Liver (tissue), 9 donors: ENCODE results near the gene RHEX. TPM values are rescaled to one million over a fixed set of nuclear protein-coding genes. Genes with fewer than 3 reads are reported as not detected.
A peak's percentile ranks its signal among the peaks of the same experiment; 100 is the strongest.

Experiments
- DNase-seq: peaks from one replicate; pipeline ENCODE4 v3.0.0-alpha.2; 2017; ENCODE audit warnings: low spot score
- H3K27ac ChIP-seq, 2 donors: one replicate each; pipeline ENCODE4 v1.7.0; 2013; ENCODE audit warnings: inconsistent platforms in 2 of 2, low read length in 2 of 2, control low read depth in 1 of 2, low read depth in 1 of 2, mild to moderate bottlenecking in 1 of 2
- H3K27me3 ChIP-seq, 4 donors: one replicate each; pipeline versions ENCODE4 v1.6.1 to v1.7.0; 2013; ENCODE audit warnings: low read length in 3 of 4, inconsistent platforms in 1 of 4, mild to moderate bottlenecking in 1 of 4, moderate library complexity in 1 of 4; ENCODE audit not compliant: control insufficient read depth in 4 of 4, insufficient read depth in 4 of 4
- H3K36me3 ChIP-seq, 4 donors: one replicate each; pipeline versions ENCODE4 v1.6.1 to v1.7.0; 2013; ENCODE audit warnings: low read length in 3 of 4, mild to moderate bottlenecking in 3 of 4, low read depth in 1 of 4, moderate library complexity in 1 of 4; ENCODE audit not compliant: control insufficient read depth in 4 of 4, insufficient read depth in 3 of 4
- H3K4me1 ChIP-seq, 4 donors: one replicate each; pipeline versions ENCODE4 v1.6.1 to v1.7.0; 2013; ENCODE audit warnings: low read length in 3 of 4, mild to moderate bottlenecking in 3 of 4, moderate library complexity in 1 of 4; ENCODE audit not compliant: control insufficient read depth in 4 of 4, insufficient read depth in 4 of 4
- H3K4me3 ChIP-seq, 3 donors: one replicate each; pipeline versions ENCODE4 v1.6.1 to v1.7.0; 2013; ENCODE audit warnings: low read length in 3 of 3, control low read depth in 1 of 3, low read depth in 1 of 3, mild to moderate bottlenecking in 1 of 3
- H3K9ac ChIP-seq, 2 donors: one replicate each; pipeline ENCODE4 v1.7.0; 2013; ENCODE audit warnings: low read length in 2 of 2, mild to moderate bottlenecking in 2 of 2, moderate library complexity in 2 of 2, control low read depth in 1 of 2, low read depth in 1 of 2
- H3K9me3 ChIP-seq, 4 donors: one replicate each; pipeline versions ENCODE4 v1.6.1 to v1.7.0; 2013; ENCODE audit warnings: low read length in 3 of 4; ENCODE audit not compliant: control insufficient read depth in 4 of 4
- EGR1 ChIP-seq, 2 donors: IDR thresholded peaks; 2 replicates each; pipeline ENCODE4 v1.6.1; 2016 to 2018; ENCODE audit warnings: antibody characterized with exemption in 2 of 2, low read depth in 2 of 2
- FOXA1 ChIP-seq: IDR thresholded peaks from 2 replicates; pipeline ENCODE4 v1.6.1; 2016; ENCODE audit warnings: antibody characterized with exemption
- FOXA2 ChIP-seq: IDR thresholded peaks from 2 replicates; pipeline ENCODE4 v1.6.1; 2016; ENCODE audit warnings: antibody characterized with exemption
- GABPA ChIP-seq, 2 donors: IDR thresholded peaks in 1 of 2; conservative IDR thresholded peaks in 1 of 2; 2 replicates each; pipeline ENCODE4 v1.6.1; 2016; ENCODE audit warnings: antibody characterized with exemption in 2 of 2, mild to moderate bottlenecking in 1 of 2, moderate library complexity in 1 of 2
- HNF4A ChIP-seq, 2 donors: conservative IDR thresholded peaks; 2 replicates each; pipeline ENCODE4 v1.6.1; 2016; ENCODE audit warnings: antibody characterized with exemption in 2 of 2, mild to moderate bottlenecking in 2 of 2
- HNF4G ChIP-seq: IDR thresholded peaks from 2 replicates; pipeline ENCODE4 v1.6.1; 2016; ENCODE audit warnings: antibody characterized with exemption
- JUND ChIP-seq, 2 donors: IDR thresholded peaks; 2 replicates each; pipeline ENCODE4 v1.6.1; 2016; ENCODE audit warnings: antibody characterized with exemption in 2 of 2
- NR2F2 ChIP-seq: IDR thresholded peaks from 2 replicates; pipeline ENCODE4 v1.6.1; 2016; ENCODE audit warnings: antibody characterized with exemption
- RAD21 ChIP-seq, 2 donors: IDR thresholded peaks; 2 replicates each; pipeline ENCODE4 v1.6.1; 2016; ENCODE audit warnings: antibody characterized with exemption in 2 of 2, mild to moderate bottlenecking in 2 of 2
- RXRA ChIP-seq, 2 donors: IDR thresholded peaks; 2 replicates each; pipeline ENCODE4 v1.6.1; 2017 to 2018; ENCODE audit warnings: antibody characterized with exemption in 2 of 2, mild to moderate bottlenecking in 1 of 2
- SP1 ChIP-seq: IDR thresholded peaks from 2 replicates; pipeline ENCODE4 v1.6.1; 2018; ENCODE audit warnings: antibody characterized with exemption, mild to moderate bottlenecking
- TAF1 ChIP-seq: conservative IDR thresholded peaks from 2 replicates; pipeline ENCODE4 v1.6.1; 2016; ENCODE audit warnings: antibody characterized with exemption, mild to moderate bottlenecking
- YY1 ChIP-seq: IDR thresholded peaks from 2 replicates; pipeline ENCODE4 v1.6.1; 2016; ENCODE audit warnings: antibody characterized with exemption, mild to moderate bottlenecking
- WGBS: extraction: QIAGEN DNeasy Blood & Tissue Kit; methylation state at CpG from one replicate; pipeline ENCODE4 v1.1.7; 2013; 5-methylcytosine and 5-hydroxymethylcytosine counted together
- polyA plus RNA-seq, 2 donors: library from polyadenylated mRNA; stranded (reverse) in 1 of 2; unstranded in 1 of 2; fragments of 200-250 nt in 1 of 2; fragments of >200 nt in 1 of 2; fragmentation: Nextera tagmentation in 1 of 2; extraction: Ambion mirVana in 1 of 2; gene quantifications; one replicate each; pipeline versions ENCODE4 v1.2.1 to v1.2.3, GENCODE V29; 2013 to 2015
- total RNA-seq, 2 donors: library from RNA; depleted of rRNA; stranded (reverse); fragments of >200 nt; gene quantifications; one replicate each; pipeline ENCODE4 v1.2.3, GENCODE V29; 2014
- TF ChIP-seq, protein P1 (sequence below): IDR thresholded peaks from 2 replicates; pipeline ENCODE4 v1.6.1; 2016; ENCODE audit warnings: antibody characterized with exemption
- TF ChIP-seq, protein P2 (sequence below): IDR thresholded peaks from 2 replicates; pipeline ENCODE4 v1.6.1; 2016; ENCODE audit warnings: antibody characterized with exemption
- TF ChIP-seq, protein P3 (sequence below): IDR thresholded peaks from 2 replicates; pipeline ENCODE4 v1.6.1; 2016; ENCODE audit warnings: antibody characterized with exemption, mild to moderate bottlenecking
- TF ChIP-seq, protein P4 (sequence below): IDR thresholded peaks from 2 replicates; pipeline ENCODE4 v1.6.1; 2016; ENCODE audit warnings: antibody characterized with exemption
- TF ChIP-seq, protein P5 (sequence below): fragments of 150-350 bp; IDR thresholded peaks from 2 replicates; pipeline ENCODE4 v1.5.1; 2017; ENCODE audit warnings: improper control_type of control experiment, low read depth, low read length; ENCODE audit not compliant: missing input control
- donor health status: healthy.
- donor health status: healthy.
- donor health status: healthy.
- donor health status: healthy.
- donor health status: healthy.

Gene RHEX
- total and polyA plus RNA-seq, 4 donors: 0.15 to 2.8 (median 0.47) TPM

DNA sequence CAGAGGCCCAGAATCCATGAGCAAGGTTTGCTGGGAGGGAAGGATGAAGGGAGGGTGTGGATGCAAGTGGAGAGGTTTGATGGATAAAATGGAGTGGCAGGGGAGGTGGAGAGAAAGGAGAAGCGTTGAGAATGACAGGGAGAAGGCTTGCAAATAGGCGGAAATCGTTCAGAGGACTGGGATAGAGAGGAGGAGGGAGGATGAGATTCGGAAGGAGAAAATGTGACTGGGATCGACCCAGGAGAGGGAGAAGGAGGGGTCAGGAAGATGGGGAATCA lies 63.8 kb downstream of the RHEX start:
- no peak overlapping the region for H3K9ac ChIP-seq
- WGBS: 49% methylated on average over 5 of the region's 5 CpGs
- H3K27me3 ChIP-seq: no peaks in the 10 kb centered on the region

More for the DNA sequence above, 63.8 kb downstream of the RHEX start:
- TF ChIP-seq EGR1 (IDR thresholded peaks at IDR 0.05; ENCODE audit: low read depth in 2 of 2) (no peak), GABPA (IDR thresholded peaks at IDR 0.05 in 1 of 2, conservative IDR thresholded peaks at IDR 0.05 in 1 of 2) (no peak), RXRA (IDR thresholded peaks at IDR 0.05) (no peak), HNF4A (conservative IDR thresholded peaks at IDR 0.05) (no peak), RAD21 (IDR thresholded peaks at IDR 0.05) (no peak), HNF4G (no peak), SP1 (no peak), FOXA1 (no peak), YY1 (no peak), NR2F2 (no peak), FOXA2 (no peak), TAF1 (no peak), JUND (IDR thresholded peaks at IDR 0.05) (no peak)
- TF ChIP-seq, protein P1, sequence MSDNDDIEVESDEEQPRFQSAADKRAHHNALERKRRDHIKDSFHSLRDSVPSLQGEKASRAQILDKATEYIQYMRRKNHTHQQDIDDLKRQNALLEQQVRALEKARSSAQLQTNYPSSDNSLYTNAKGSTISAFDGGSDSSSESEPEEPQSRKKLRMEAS: no peak
- TF ChIP-seq, protein P2, sequence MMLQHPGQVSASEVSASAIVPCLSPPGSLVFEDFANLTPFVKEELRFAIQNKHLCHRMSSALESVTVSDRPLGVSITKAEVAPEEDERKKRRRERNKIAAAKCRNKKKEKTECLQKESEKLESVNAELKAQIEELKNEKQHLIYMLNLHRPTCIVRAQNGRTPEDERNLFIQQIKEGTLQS: no peak
- TF ChIP-seq, protein P3, sequence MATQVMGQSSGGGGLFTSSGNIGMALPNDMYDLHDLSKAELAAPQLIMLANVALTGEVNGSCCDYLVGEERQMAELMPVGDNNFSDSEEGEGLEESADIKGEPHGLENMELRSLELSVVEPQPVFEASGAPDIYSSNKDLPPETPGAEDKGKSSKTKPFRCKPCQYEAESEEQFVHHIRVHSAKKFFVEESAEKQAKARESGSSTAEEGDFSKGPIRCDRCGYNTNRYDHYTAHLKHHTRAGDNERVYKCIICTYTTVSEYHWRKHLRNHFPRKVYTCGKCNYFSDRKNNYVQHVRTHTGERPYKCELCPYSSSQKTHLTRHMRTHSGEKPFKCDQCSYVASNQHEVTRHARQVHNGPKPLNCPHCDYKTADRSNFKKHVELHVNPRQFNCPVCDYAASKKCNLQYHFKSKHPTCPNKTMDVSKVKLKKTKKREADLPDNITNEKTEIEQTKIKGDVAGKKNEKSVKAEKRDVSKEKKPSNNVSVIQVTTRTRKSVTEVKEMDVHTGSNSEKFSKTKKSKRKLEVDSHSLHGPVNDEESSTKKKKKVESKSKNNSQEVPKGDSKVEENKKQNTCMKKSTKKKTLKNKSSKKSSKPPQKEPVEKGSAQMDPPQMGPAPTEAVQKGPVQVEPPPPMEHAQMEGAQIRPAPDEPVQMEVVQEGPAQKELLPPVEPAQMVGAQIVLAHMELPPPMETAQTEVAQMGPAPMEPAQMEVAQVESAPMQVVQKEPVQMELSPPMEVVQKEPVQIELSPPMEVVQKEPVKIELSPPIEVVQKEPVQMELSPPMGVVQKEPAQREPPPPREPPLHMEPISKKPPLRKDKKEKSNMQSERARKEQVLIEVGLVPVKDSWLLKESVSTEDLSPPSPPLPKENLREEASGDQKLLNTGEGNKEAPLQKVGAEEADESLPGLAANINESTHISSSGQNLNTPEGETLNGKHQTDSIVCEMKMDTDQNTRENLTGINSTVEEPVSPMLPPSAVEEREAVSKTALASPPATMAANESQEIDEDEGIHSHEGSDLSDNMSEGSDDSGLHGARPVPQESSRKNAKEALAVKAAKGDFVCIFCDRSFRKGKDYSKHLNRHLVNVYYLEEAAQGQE: no peak
- TF ChIP-seq, protein P4, sequence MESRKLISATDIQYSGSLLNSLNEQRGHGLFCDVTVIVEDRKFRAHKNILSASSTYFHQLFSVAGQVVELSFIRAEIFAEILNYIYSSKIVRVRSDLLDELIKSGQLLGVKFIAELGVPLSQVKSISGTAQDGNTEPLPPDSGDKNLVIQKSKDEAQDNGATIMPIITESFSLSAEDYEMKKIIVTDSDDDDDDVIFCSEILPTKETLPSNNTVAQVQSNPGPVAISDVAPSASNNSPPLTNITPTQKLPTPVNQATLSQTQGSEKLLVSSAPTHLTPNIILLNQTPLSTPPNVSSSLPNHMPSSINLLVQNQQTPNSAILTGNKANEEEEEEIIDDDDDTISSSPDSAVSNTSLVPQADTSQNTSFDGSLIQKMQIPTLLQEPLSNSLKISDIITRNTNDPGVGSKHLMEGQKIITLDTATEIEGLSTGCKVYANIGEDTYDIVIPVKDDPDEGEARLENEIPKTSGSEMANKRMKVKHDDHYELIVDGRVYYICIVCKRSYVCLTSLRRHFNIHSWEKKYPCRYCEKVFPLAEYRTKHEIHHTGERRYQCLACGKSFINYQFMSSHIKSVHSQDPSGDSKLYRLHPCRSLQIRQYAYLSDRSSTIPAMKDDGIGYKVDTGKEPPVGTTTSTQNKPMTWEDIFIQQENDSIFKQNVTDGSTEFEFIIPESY: no peak
- TF ChIP-seq, protein P5, sequence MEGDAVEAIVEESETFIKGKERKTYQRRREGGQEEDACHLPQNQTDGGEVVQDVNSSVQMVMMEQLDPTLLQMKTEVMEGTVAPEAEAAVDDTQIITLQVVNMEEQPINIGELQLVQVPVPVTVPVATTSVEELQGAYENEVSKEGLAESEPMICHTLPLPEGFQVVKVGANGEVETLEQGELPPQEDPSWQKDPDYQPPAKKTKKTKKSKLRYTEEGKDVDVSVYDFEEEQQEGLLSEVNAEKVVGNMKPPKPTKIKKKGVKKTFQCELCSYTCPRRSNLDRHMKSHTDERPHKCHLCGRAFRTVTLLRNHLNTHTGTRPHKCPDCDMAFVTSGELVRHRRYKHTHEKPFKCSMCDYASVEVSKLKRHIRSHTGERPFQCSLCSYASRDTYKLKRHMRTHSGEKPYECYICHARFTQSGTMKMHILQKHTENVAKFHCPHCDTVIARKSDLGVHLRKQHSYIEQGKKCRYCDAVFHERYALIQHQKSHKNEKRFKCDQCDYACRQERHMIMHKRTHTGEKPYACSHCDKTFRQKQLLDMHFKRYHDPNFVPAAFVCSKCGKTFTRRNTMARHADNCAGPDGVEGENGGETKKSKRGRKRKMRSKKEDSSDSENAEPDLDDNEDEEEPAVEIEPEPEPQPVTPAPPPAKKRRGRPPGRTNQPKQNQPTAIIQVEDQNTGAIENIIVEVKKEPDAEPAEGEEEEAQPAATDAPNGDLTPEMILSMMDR: no peak
- peaks cover 2 to 32% (median 17%) of the 10 kb centered on the region in 4 donors for H3K4me1 ChIP-seq
- peak overlapping the region in 1 of 3 donors; percentile 41 for H3K4me3 ChIP-seq
- DNase-seq: no peak
- no peaks in the 10 kb centered on the region for H3K9me3 ChIP-seq
- H3K36me3 ChIP-seq: no peaks in the 10 kb centered on the region
- no peak overlapping the region for H3K27ac ChIP-seq
